K562 (cell line): ENCODE measurements around the gene ADAP2. TPM values are rescaled to one million over a fixed set of nuclear protein-coding genes. Genes with fewer than 3 reads are reported as not detected.

Experiments used
- ATAC-seq: fragments of 200-7000 bp; cut with Tn5 transposase; 3 replicates; pipeline ENCODE4 v1.9.1; 2020; ENCODE audit warnings: moderate library complexity
- BruUV-seq: library from RNA; stranded (reverse); fragments of 400-500 nt; replicated peaks from 2 replicates; lab custom pipeline; 2021; lab: Mats Ljungman, UMichigan
- CTCF ChIA-PET: fragments of 300-600 bp; formaldehyde crosslinking; extraction: SDS; loops from one replicate; lab custom pipeline; 2021; ENCODE audit warnings: low intra/inter-chr PET ratio; lab: Yijun Ruan, JAX
- POLR2A ChIA-PET: fragments of 300-600, 350-650 bp; sonication (Branson Sonifier 250); formaldehyde crosslinking; extraction: SDS; loops from one replicate; lab custom pipeline; 2021; ENCODE audit warnings: antibody characterized with exemption, inconsistent platforms; lab: Yijun Ruan, JAX
- DNase-seq, 4 experiments: peaks; one replicate each; pipeline versions ENCODE4 v3.0.0 to v3.0.0-alpha.2; 2011 to 2018; ENCODE audit warnings: low spot score in 3 of 4, mixed read lengths in 3 of 4; ENCODE audit errors: extremely low read depth in 1 of 4
- FAIRE-seq: peaks from 2 replicates; lab custom pipeline; 2011; peaks lifted over from hg19 to GRCh38; lab: Jason Lieb, UNC
- H2AFZ ChIP-seq: 2 replicates; pipeline ENCODE4 v1.6.0; 2011; ENCODE audit warnings: low read depth, low read length, control low read depth, inconsistent platforms
- H3K27ac ChIP-seq: fragments of 200-600 bp; 3 replicates; pipeline ENCODE4 v1.8.0; 2011; ENCODE audit warnings: low read depth, mild to moderate bottlenecking, control low read depth, inconsistent platforms, low read length, moderate library complexity, mixed read lengths; ENCODE audit errors: extremely low read depth
- H3K27me3 ChIP-seq, 2 experiments: fragments of 300-600 bp in 1 of 2; 2 replicates in 1 of 2; 3 replicates in 1 of 2; pipeline versions ENCODE4 v1.6.0 to v1.8.0; 2011; ENCODE audit warnings: inconsistent platforms in 2 of 2, low read length in 2 of 2, mild to moderate bottlenecking in 1 of 2, mixed read lengths in 1 of 2, moderate library complexity in 1 of 2; ENCODE audit not compliant: control insufficient read depth in 2 of 2, insufficient read depth in 2 of 2
- H3K36me3 ChIP-seq: fragments of 300-600 bp; 3 replicates; pipeline ENCODE4 v1.8.0; 2011; ENCODE audit warnings: mild to moderate bottlenecking, low read length, inconsistent platforms; ENCODE audit not compliant: control insufficient read depth, insufficient read depth
- H3K4me1 ChIP-seq, 2 experiments: fragments of 200-600 bp in 1 of 2; replicated peaks in 1 of 2; 2 replicates in 1 of 2; 3 replicates in 1 of 2; pipeline versions ENCODE4 v1.5.1 to v1.8.0; 2011; ENCODE audit warnings: inconsistent platforms in 2 of 2, low read length in 2 of 2, mild to moderate bottlenecking in 1 of 2, mixed read lengths in 1 of 2, moderate library complexity in 1 of 2; ENCODE audit not compliant: control insufficient read depth in 2 of 2, insufficient read depth in 2 of 2
- H3K4me2 ChIP-seq: 2 replicates; pipeline ENCODE4 v1.6.1; 2011; ENCODE audit warnings: low read length, control low read depth, inconsistent platforms, mixed read lengths; ENCODE audit not compliant: insufficient read depth
- H3K4me3 ChIP-seq: fragments of 200-600 bp; sonication (generic), shearing (Covaris generic); 2 replicates; pipeline ENCODE4 v1.5.1; 2016; ENCODE audit warnings: control low read depth, inconsistent platforms
- H3K79me2 ChIP-seq: fragments of 200-600 bp; 3 replicates; pipeline ENCODE4 v1.8.0; 2011; ENCODE audit warnings: low read length, inconsistent platforms; ENCODE audit not compliant: control insufficient read depth, insufficient read depth
- H3K9ac ChIP-seq, 2 experiments: 2 replicates each; pipeline versions ENCODE4 v1.6.0 to v1.6.1; 2011; ENCODE audit warnings: low read depth in 2 of 2, low read length in 2 of 2, control low read depth in 1 of 2, inconsistent platforms in 1 of 2, mild to moderate bottlenecking in 1 of 2, mixed read lengths in 1 of 2; ENCODE audit not compliant: insufficient read depth in 1 of 2
- H3K9me1 ChIP-seq: one replicate; pipeline ENCODE4 v1.6.0; 2011; ENCODE audit warnings: inconsistent platforms, mild to moderate bottlenecking, low read length, moderate library complexity; ENCODE audit not compliant: control insufficient read depth, insufficient read depth
- H3K9me3 ChIP-seq: replicated peaks from 2 replicates; pipeline ENCODE4 v1.5.1; 2011; ENCODE audit warnings: low read depth, low read length, inconsistent platforms; ENCODE audit not compliant: control insufficient read depth, insufficient read depth
- H4K20me1 ChIP-seq: replicated peaks from 2 replicates; pipeline ENCODE4 v1.6.1; 2011; ENCODE audit warnings: low read length, inconsistent platforms, mixed read lengths; ENCODE audit not compliant: control insufficient read depth, insufficient read depth
- ESRRA ChIP-seq: fragments of 450-650 bp; IDR thresholded peaks from 2 replicates; pipeline ENCODE4 v1.6.1; 2014; ENCODE audit warnings: low read depth, mild to moderate bottlenecking, moderate library complexity, borderline replicate concordance
- L3MBTL2 ChIP-seq: fragments of 450-650 bp; IDR thresholded peaks from 2 replicates; pipeline ENCODE4 v1.6.1; 2016; ENCODE audit warnings: mild to moderate bottlenecking, moderate library complexity
- MEF2A ChIP-seq: IDR thresholded peaks from 2 replicates; pipeline ENCODE4 v1.6.1; 2011; ENCODE audit warnings: low read depth, mild to moderate bottlenecking, low read length, moderate library complexity; ENCODE audit not compliant: control insufficient read depth
- ZNF316 ChIP-seq: fragments of 450-650 bp; IDR thresholded peaks from 2 replicates; pipeline ENCODE4 v1.6.1; 2016
- ZZZ3 ChIP-seq: fragments of 450-650 bp; IDR thresholded peaks from 2 replicates; pipeline ENCODE4 v1.6.1; 2016; ENCODE audit warnings: antibody characterized with exemption, mild to moderate bottlenecking, moderate library complexity
- WGBS: fragments of 100-300 bp; shearing (Covaris generic); methylation state at CpG from one replicate; pipeline ENCODE4 v1.1.6; 2016; ENCODE audit warnings: low coverage, mixed read lengths; ENCODE audit not compliant: insufficient coverage; ENCODE audit errors: missing lambda C conversion rate; 5-methylcytosine and 5-hydroxymethylcytosine counted together
- in situ Hi-C: fragments of 300-500 bp; cut with MboI; formaldehyde crosslinking; loops from 4 replicates; pipeline ENCODE4 v1.15.0; 2018; ENCODE audit warnings: inconsistent platforms, mixed read lengths
- intact Hi-C: fragments of 100-400 bp; cut with micrococcal nuclease; formaldehyde crosslinking; loops from 2 replicates; pipeline ENCODE4 v1.14.2; 2022
- polyA plus RNA-seq, 8 experiments: library from polyadenylated mRNA; depleted of rRNA in 4 of 8; stranded (reverse) in 5 of 8; unstranded in 3 of 8; fragments of >200 nt; fragmentation: Nextera tagmentation in 2 of 8; fragmentation: Illumina TruSeq in 1 of 8; extraction: Ambion mirVana in 2 of 8; extraction: Trizol in 1 of 8; gene quantifications; 2 replicates each; pipeline versions ENCODE4 v1.2.1 to v1.2.3, GENCODE V29; 2011 to 2014; ENCODE audit warnings: inconsistent platforms in 1 of 8, missing spikeins in 1 of 8
- total RNA-seq, 7 experiments: library from RNA; depleted of rRNA in 6 of 7; stranded (reverse); fragments of >200 nt in 6 of 7; fragmentation: Illumina TruSeq in 2 of 7; extraction: Trizol in 2 of 7; gene quantifications; 2 replicates each; pipeline versions ENCODE4 v1.2.1 to v1.2.3, GENCODE V29; 2011 to 2021; ENCODE audit warnings: low replicate concordance in 1 of 7
- TF ChIP-seq, protein P1 (sequence below): fragments of 450-650 bp; formaldehyde crosslinking; IDR thresholded peaks from 2 replicates; pipeline ENCODE4 v1.4.0; 2020; ENCODE audit warnings: mild to moderate bottlenecking, mixed read lengths
- TF ChIP-seq, protein P2 (sequence below): fragments of 450-650 bp; IDR thresholded peaks from 2 replicates; pipeline ENCODE4 v1.6.1; 2016; ENCODE audit warnings: low read depth, mild to moderate bottlenecking, moderate library complexity

ADAP2 gene
- total and polyA plus RNA-seq, 9 of the 15 experiments (the other 6 are each of a cell fraction or from before 2014, with no cell fraction given) = 0.06 to 0.73 (median 0.23) TPM; not detected in 5

GRCh38 chr17:30939051-30939689 lies 17.4 kb downstream of the ADAP2 start (continued):
- TF ChIP-seq MEF2A = peak; percentile 54; the same call in 1 of the 2 replicates
- TF ChIP-seq, protein P1, sequence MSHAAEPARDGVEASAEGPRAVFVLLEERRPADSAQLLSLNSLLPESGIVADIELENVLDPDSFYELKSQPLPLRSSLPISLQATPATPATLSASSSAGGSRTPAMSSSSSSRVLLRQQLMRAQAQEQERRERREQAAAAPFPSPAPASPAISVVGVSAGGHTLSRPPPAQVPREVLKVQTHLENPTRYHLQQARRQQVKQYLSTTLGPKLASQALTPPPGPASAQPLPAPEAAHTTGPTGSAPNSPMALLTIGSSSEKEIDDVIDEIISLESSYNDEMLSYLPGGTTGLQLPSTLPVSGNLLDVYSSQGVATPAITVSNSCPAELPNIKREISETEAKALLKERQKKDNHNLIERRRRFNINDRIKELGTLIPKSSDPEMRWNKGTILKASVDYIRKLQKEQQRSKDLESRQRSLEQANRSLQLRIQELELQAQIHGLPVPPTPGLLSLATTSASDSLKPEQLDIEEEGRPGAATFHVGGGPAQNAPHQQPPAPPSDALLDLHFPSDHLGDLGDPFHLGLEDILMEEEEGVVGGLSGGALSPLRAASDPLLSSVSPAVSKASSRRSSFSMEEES (CRISPR knock-in tag) = 0 out of 2 replicates have a peak, but pooled peaks have one; percentile 5
- TF ChIP-seq L3MBTL2 = peak; percentile 34; the same call in 1 of the 2 replicates
- TF ChIP-seq ZZZ3 = no peak

- intact Hi-C loops (no loop called here), in situ Hi-C loops (no loop called here)
- peaks cover 15 to 32% of the 10 kb centered on the region in 2 experiments for H3K27me3 ChIP-seq
- H3K79me2 ChIP-seq = no peaks in the 10 kb centered on the region
- H3K4me1 ChIP-seq = no peaks in the 10 kb centered on the region
- no peak overlapping the region for H3K4me2 ChIP-seq
- no TSS peak for BruUV-seq
- ChIA-PET CTCF (interaction anchor here (0.6 kb wide), 1 partner anchor 636 kb away, joined by 3 read pairs; no protein-coding TSS in a partner anchor), POLR2A (no interaction called here)
- no peaks in the 10 kb centered on the region for H3K36me3 ChIP-seq
- H4K20me1 ChIP-seq = 0 out of 2 replicates have a peak, but pooled peaks cover 2% of the 10 kb centered on the region
- WGBS = 1% methylated on average over 4 of the region's 4 CpGs
- ATAC-seq = no peak
- FAIRE-seq = no peak
- no peaks in the 10 kb centered on the region for H3K9me3 ChIP-seq
- no peak overlapping the region for H3K9ac ChIP-seq
- H3K27ac ChIP-seq = no peak overlapping the region
- no peaks in the 10 kb centered on the region for H3K9me1 ChIP-seq
- TF ChIP-seq ESRRA (peak; percentile 38; the same call in 1 of the 2 replicates), ZNF316 (no peak)
- TF ChIP-seq, protein P2, sequence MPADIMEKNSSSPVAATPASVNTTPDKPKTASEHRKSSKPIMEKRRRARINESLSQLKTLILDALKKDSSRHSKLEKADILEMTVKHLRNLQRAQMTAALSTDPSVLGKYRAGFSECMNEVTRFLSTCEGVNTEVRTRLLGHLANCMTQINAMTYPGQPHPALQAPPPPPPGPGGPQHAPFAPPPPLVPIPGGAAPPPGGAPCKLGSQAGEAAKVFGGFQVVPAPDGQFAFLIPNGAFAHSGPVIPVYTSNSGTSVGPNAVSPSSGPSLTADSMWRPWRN = peak; percentile 25; the same call in 1 of the 2 replicates
- no peak overlapping the region for H3K4me3 ChIP-seq
- H2AFZ ChIP-seq = no peak overlapping the region
- DNase-seq = no peak
Measured at GRCh38 chr17:30942308-30943079, 20.7 kb downstream of the ADAP2 start.
